CD4-positive, alpha-beta T cell treated with Interleukin-10 for 1 hour (primary cell): ENCODE data around the gene VGLL2.
"Not testable (repeated sequence)": the region's sequence is repeated elsewhere in the genome, so short reads cannot be mapped to it uniquely, and the experiment has no call there.

Experiments used
- DNase-seq: peaks from one replicate; pipeline ENCODE4 v3.0.0-alpha.2; 2020

VGLL2 gene, protein sequence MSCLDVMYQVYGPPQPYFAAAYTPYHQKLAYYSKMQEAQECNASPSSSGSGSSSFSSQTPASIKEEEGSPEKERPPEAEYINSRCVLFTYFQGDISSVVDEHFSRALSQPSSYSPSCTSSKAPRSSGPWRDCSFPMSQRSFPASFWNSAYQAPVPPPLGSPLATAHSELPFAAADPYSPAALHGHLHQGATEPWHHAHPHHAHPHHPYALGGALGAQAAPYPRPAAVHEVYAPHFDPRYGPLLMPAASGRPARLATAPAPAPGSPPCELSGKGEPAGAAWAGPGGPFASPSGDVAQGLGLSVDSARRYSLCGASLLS

DNA sequence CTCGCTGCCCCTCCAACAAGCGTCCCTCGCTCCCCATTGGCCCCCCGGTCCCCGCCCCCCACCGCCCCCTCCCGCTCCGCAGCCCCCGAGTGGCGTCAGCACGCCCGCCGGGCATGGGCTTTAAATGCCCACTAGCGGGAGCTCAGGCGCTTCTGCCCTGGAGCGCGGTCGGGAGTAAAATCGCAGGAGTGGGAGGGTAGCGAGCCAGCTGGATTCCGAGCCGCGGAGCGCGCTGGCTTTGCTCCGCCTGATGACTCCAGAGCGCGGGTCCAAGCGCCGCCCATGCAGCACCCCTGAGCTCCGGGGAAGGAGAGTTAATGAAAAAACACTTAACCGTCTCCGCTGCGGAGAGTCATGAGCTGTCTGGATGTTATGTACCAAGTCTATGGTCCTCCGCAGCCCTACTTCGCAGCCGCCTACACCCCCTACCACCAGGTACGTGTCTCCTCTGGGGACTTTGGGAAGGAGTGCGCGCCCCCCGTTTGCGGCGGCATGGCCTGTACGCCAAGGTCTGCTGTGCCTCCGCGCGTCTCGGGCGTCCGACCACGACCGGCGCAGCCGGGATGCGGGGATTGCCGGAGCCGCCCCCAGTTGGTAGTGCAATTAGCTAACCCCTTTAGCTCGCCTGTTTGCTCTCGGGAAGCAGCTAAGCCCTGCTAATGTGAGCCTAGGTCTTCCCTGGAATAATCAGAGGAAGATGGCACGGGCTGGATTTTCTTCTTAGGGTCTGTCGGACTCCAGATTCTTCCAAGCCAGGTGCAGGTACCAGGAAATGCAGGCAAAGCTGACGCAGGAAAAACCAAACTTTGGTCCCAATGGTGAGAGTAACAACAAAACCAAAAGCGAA, at the start of gene VGLL2:
Gene VGLL2 (plus strand): TSS at position 149 of the 847 bp plus-strand sequence. CDS start 206 bp downstream, at position 355.
- no peak for DNase-seq

DNA sequence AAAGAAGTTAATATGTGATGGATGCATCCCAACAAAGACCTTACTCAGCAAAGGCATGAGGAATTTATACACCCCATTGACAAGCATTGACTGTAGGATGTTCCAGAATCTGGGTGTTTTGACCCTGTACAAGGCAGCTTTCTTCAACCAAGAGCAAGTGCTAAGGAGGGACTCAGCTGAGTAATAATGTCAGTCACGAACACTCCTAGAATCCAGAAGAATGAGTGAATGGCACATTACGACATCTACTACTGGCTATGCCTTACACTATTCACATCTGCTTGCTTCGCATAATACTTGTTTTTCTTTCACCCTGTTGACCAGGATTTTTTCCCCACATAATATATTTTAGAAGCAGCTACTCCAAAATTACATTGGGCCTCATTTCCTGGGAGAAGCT, 42.5 kb upstream of the VGLL2 start:
- no peak for DNase-seq

- DNase-seq = no peak
Observed at GRCh38 chr6:117226778-117227177, 38.6 kb upstream of the VGLL2 start.

DNA sequence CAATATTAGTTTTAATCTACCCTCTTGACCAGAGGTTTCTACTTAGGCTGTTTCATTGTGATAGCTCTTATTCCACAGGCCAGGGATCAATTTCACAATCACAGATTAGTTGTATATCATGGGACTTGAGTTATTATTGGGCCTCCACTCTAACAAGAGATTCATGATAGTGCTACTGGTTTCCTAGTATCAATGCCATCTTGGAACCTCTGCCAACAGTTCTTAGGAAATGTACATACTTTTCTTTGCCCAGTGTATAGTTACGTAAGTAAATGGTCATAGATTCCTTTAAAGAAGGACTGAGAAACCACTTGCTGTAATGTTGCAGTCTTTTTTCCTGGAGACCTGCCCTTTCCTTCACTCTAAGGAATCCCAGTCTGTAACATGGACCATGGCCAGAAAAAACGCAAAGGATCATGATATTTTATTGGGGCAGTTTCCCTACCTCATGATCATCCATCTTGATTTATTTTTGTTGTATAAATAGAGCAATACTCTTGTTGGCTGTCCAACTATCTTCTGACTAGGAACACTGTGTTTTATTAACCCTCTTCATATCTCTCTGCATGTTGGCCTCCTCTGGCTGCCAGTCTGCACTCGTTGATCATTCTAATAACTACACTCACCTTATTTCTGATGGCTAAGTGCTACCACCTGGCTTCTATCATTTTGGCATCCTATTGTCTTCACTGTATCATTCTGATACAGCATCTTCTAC, 38.0 kb upstream of the VGLL2 start:
- no peak for DNase-seq

GRCh38 chr6:117228202-117228601, 37.2 kb upstream of the VGLL2 start:
- no peak for DNase-seq

- no peak for DNase-seq
Observed at GRCh38 chr6:117229870-117230269, 35.5 kb upstream of the VGLL2 start.

- no peak for DNase-seq
Observed at GRCh38 chr6:117231466-117231865, 33.9 kb upstream of the VGLL2 start.

GRCh38 chr6:117232196-117232595, 33.2 kb upstream of the VGLL2 start:
- no peak for DNase-seq

GRCh38 chr6:117233145-117233544, 32.2 kb upstream of the VGLL2 start:
- DNase-seq = no peak

- DNase-seq = no peak
Observed at GRCh38 chr6:117237561-117237960, 27.8 kb upstream of the VGLL2 start.

DNA sequence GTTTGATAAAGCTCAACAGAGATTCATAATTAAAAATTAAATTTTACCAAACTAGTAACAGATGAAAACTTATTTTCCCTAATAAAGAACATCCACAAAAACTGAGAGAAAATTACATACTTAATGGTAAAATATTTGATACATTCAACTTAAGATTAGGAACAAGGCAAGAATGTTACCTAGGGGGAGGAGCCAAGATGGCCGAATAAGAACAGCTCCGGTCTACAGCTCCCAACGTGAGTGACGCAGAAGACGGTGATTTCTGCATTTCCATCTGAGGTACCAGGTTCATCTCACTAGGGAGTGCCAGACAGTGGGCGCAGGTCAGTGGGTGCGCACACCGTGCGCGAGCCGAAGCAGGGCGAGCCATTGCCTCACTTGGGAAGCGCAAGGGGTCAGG, 20.8 kb upstream of the VGLL2 start:
- not testable (repeated sequence) for DNase-seq

DNA sequence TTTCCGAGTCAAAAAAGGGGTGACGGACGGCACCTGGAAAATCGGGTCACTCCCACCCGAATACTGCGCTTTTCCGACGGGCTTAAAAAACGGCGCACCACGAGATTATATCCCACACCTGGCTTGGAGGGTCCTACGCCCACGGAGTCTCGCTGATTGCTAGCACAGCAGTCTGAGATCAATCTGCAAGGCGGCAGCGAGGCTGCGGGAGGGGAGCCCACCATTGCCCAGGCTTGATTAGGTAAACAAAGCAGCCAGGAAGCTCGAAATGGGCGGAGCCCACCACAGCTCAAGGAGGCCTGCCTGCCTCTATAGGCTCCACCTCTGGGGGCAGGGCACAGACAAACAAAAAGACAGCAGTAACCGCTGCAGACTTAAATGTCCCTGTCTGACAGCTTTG, 20.4 kb upstream of the VGLL2 start:
- not testable (repeated sequence) for DNase-seq

- DNase-seq = no peak
Observed at GRCh38 chr6:117253785-117254184, 11.6 kb upstream of the VGLL2 start.

- no peak for DNase-seq
Observed at GRCh38 chr6:117262799-117263198, 2.6 kb upstream of the VGLL2 start.

DNA sequence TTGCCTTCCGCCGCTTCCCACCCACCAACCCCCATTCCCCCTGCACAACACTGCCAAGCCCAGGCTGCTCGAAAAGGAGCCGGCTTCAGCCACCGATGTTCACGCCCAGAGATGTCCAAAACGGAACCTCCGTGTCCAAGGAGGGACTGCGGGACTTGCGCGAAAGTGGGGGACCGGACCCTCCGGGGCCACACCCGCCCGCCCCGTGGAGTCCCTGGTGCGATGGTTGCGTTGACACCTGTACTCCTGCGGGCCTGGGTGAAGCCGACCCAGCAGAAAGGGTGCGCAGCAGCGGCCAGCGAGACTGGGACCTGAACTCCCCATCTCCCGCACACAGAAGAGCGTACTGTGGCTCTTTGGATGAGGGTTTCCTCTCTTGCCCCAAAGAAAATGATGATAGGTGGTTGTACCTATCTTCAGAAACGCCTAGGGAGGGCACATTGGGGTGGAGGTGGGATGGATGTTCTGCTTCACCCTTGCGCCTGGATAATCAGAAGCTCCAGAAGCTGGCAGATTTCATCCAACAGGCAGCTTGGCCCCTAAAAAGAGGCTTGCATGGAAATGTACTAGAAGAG, 1.9 kb upstream of the VGLL2 start:
- no peak for DNase-seq

DNA sequence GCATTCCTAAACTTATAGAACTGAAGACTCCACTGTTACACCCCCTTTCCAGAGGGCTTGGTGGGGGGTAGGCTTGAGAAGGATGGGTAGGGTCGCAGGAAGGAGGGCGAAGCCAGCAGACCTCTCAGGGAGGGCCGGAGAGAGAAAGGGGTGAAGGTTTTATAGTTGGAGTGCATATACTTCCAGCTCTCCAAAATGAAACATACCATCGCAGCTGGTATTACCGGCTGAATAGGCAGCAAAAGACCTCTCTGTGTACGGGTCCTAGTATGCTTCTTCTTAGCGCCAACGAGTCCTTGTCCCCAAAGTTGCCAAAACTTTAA, 1.0 kb upstream of the VGLL2 start:
- DNase-seq = no peak

DNA sequence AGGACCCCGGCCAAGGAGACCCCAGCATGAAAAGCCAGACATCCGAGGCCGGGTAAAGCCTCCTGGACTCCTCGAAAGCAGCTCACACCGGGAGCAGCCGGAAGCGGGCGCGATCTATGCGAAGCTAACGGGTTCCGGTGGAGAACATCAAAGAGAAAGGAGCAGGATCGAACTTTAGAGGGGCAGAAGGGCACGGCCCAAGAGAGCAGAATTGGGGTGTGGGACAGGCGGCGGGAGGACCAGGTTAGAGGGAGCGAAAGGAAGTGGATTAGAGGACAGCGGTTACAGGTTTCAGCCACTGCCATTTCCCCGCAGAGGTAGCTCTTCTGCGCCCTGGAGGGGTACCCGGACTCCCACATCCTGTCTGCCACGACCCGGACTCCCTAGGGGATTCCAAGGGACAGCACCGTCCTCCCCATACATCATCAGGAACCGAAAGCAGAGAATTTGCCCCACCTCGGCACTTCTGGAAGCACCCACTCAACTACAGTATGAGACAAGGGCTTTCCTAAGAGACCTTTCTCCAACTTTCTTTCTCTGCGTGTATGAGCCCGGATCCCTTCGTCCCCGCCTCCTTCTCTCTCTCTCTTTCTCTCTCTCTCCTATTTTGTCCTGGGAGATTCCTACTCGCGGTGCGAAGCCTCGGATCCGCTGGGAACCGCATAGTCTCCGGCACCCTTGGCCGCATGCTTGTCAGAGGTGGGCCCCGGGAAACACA, 507 bp upstream of the VGLL2 start:
- no peak for DNase-seq

DNA sequence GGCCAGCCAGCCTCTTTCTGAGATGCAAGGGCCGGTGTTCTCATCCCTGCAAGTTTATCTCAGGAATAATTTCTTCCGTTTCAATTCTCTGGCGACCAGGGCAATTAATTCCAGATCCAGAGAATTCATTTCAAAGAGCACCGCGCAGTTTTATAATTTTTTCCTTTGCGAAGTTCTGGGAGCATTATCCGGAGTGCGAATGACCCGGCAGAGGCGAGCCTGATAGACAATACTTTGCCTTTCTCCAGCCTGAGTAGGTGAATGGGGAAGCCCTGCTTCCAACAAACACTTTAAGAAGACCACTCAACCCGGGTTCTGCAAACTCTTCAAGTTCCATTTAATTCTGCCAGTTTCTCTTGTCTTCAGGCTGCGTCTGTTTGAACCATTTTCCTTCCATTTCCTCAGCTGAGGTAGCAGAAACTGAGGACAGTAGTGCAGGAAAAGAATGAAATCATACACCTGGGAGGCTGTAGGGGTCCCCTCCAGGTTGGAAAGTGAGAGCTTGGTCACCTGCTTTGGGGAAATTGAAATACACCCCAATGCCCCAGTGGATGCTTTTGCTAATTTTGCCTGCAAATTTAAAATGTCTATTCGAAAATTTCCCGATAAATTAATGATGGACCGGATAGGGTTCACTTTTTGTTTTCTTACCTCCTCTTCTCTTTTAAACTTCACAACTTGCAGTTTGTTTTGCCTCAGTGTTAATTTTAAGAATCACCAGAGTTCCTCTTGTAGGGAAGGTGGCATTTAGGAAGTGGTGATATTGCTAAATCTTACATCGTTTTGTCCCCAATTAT, 1.1 kb downstream of the VGLL2 start:
- DNase-seq = no peak

DNA sequence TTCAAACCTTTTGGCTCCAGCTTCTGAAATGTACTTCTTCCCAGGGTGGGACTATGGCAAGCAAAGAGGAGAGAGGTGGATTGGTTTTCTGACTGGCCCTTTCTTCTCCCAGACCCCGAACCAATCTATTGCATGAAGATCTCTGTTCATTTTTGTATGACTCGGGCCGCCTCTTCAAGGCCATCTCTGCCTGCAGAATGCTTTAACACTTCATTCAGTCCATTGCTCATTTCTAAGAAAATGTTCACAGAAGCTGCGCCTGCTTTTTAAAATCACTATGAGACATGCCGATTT, 1.6 kb downstream of the VGLL2 start:
- no peak for DNase-seq

GRCh38 chr6:117267766-117268534, 2.6 kb downstream of the VGLL2 start:
- no peak for DNase-seq

- no peak for DNase-seq
Observed at GRCh38 chr6:117268924-117269323, 3.6 kb downstream of the VGLL2 start.
